Measurements from ENCODE around the gene GSE1.

GSE1 gene

DNA sequence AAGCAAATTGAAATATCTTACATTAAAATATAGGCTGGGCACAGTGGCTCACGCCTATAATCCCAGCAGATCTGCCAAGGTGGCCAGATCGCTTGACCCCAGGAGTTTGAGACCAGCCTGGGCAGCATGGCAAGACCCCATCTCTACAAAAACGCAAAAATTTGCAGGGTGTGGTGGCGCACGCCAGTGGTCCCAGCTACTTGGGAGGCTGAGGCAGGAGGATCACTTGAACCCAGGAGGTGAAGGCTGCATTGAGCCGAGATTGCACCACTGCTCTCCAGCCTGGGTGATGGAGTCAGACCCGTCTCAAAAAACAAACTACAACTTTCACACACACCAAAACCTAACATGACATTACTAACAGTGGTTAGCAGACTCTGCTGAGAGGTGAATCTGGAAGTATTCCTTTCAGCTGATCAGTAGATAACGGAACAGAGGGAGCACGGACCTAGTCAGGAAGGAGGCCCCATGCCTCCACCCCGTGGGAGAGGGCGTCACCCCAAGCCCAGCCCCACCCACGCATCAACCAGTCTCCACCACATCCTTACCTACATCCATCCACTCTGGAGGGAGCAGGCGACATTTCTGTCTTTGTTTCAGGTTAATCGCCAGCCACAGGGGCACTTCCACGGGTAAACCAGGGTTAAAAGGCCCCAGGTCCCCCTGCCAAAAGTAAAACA is 73.9 kb downstream of the GSE1 start:
- DNase-seq = no peak

GRCh38 chr16:85687651-85688471 is 74.7 kb downstream of the GSE1 start:
- no peak for DNase-seq

- DNase-seq = peak; percentile 74
These were observed 75.6 kb downstream of the GSE1 start, which contains the start of gene GINS2 for GRCh38 chr16:85688586-85689284. Gene GINS2, minus strand, starts transcription at chr16:85688954. Its CDS starts 56 bp downstream, at chr16:85688898.

GRCh38 chr16:85689285-85689949 is 76.3 kb downstream of the GSE1 start:
- peak; percentile 72 for DNase-seq

DNA sequence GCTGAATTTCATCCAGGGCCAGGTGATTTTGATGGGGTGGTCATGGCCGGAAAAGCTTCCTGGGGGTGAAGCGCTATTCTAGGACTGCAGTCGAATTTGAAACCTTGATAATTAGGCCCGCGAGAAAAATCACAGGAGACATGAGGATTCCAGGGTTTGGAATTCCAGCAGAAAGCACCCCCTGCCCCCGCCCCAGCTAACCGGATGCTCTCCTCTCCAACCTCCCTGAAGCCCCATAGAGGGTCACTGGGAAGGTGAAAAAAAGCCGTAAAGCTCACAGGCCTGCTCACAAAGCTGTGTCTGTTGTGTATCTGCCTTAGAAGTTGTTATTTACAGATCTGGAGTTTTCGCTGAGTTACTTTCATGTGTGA is 76.8 kb downstream of the GSE1 start:
- DNase-seq = no peak

- peak; percentile 72 for DNase-seq
These were observed 77.4 kb downstream of the GSE1 start for GRCh38 chr16:85690469-85691064.

DNA sequence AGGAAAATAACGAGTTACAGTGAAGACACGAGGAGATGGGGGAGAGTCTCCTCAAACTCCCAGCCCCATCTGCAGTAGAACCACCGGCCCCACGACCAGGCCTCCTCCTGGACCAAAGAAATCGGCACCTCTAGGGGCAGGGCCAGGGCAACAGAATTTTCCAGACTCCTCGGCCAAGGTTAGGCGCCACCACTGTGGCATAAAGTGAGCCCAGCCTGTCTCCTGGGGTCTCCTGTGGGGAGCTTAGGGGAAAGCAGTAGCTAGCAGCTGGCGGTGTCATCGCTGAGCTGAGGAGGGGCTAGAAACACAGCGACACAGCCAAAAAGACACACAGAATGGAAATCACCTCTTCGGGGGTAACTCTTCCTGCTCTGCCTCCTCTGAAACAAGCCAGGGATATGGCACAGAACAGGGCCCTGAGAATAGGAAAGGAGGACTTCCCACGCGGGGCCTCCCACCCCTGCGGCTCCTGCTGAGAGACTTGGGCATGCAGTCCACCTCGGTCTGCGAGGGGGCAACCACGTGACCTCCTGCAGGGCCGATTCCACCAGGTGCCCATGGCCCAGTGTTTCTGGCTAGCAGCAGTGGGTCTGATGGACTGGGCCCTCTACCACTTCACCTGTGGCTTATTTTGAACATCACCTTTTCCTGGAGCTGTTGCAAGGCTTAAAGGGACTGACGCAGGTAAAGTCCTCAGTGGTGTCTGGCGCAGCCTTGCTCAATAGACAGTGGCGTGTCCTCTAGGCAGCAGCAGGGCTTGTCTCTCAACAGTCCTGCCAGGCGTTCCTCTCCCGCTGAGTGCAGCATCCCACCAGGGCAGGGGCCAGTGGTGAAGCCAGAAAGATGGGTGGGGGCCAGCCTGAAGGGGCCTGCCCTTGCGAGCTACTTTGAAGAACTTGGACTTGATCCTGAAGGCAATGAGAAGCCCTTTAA is 82.3 kb downstream of the GSE1 start:
- no peak for DNase-seq

- no peak for DNase-seq
These were observed 83.7 kb downstream of the GSE1 start for GRCh38 chr16:85696781-85697180.

DNA sequence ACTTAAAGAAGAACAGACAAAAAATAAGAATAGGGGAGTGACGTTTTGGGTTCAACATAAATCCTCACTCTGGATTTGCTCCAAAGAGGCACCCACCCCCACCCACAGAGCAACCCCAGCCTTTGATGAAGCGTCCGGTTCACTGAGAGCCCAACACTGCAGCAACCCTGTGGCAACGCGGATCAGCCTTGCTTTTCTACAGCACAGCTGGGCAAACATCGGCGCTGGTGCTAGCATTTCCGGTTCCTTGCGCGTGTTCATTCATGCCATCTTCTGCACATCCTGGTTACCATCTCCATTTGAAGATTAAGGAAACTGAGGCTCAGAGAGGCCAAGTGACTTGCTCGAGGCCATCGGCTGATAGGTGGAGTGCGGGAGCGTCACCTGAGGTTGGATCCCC is 84.3 kb downstream of the GSE1 start:
- peak; percentile 73 for DNase-seq

DNA sequence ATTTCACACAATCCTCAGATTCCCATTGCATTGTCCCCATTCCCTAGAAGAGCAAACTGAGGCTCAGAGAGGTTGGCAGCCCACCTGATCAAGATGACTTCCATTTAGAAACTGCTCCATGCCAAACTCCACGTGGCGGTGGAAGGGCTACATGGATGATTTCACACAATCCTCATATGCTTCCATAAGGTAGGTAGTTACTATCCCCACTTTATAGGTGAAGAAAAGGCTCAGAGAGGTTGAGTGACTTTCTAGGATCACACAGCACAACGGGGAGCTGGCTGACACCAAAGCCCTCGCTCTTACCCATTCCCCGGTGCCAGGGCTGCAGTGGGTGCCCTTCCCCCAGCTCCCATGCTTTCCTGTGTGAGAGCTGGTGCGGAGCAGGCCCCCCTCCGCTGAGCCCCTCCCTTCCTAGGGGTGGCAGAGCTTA is 85.4 kb downstream of the GSE1 start:
- DNase-seq = no peak

DNA sequence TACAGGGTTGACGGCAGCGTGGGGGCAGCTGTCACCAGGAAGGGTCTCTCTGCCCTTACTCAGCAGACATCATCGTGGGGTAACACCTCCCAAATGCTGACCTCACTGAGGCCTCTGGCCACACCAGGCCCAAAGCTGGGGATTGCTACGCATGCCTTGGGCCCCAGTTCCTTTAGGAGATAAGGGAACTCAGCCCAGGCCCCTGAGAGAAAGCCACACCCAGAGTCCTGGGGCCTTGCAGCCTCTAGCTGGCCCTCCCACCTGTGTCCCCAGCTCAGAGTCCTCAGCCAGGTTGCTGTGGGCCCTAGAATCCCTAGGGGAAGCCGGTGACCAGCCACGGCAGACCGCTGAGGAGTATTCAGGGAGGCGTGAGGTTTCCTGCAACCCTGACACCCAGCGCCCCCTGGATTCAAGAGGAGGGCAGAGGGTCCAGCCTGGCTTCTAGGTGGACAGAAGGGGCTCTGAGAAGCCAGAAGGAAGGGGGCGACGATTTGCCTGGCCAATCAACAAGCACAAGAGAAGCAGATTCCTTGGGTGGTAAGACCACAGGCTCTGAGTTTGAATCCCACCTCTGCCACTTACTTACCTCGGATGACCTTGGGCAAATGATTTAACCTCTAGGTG is 85.9 kb downstream of the GSE1 start:
- DNase-seq = no peak

DNA sequence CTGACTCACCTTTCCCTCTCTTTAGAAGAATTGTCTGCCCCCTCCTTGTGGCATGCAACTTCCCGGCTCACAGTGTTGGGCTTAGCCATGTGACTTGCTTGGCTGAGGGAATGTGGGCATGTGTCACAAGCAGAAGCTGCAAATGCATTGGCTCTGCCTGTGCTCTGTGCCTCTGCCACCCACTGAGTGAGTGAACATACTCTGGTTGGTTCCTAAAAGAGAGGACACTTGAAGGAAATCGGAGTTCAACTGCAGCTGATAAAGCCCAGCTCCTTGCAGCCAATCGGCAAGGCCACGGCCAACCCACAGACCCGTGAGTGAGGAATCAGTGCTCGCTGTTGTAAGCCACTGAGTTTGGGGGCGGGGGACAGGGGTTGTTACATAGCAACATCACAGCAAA is 86.5 kb downstream of the GSE1 start:
- DNase-seq = no peak

DNA sequence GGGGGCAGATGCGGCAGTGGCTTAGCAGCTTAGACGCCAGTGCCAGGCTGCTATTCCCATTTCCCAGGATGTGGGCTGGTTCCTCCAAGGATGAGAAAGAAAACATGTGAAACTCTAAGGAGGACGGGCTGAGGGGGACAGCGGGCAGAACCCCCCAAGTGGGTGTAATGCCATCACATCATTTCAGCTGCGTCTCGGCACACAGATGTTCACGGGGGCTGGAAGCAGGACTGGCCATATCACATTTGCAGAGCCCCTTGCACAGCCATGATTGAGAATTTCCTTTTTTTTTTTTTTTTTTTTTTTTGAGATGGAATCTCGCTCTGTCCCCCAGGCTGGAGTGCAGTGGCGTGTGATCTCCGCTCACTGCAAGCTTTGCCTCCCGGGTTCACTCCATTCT is 90.9 kb downstream of the GSE1 start:
- no peak for DNase-seq

- DNase-seq = no peak
These were observed 92.1 kb downstream of the GSE1 start for GRCh38 chr16:85704900-85705846.

DNA sequence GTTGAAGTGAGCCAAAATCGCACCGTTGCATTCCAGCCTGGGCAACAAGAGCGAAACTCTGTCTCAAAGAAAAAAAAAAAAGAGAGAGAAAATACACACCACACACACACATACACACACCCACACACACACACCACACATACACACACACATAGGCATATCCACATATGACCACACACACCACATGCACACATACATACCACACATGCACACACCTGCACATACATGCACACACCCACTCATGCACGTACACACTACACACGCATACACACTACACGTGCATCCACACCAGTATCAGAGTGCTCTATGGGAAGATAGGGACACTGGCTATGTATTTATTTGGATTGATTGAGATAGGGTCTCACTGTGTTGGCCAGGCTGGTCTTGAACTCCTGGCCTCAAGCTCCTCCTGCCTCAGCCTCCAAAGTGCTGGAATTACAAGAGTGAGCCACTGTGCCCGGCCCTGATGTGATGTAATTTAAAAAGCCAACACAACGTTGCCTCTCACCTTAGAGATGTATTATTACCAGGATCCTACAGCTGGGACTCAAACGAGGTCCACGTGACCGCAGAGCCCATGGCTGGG is 93.4 kb downstream of the GSE1 start:
- no peak for DNase-seq

GRCh38 chr16:85707528-85708095 is 94.5 kb downstream of the GSE1 start:
- peak; percentile 69 for DNase-seq

DNA sequence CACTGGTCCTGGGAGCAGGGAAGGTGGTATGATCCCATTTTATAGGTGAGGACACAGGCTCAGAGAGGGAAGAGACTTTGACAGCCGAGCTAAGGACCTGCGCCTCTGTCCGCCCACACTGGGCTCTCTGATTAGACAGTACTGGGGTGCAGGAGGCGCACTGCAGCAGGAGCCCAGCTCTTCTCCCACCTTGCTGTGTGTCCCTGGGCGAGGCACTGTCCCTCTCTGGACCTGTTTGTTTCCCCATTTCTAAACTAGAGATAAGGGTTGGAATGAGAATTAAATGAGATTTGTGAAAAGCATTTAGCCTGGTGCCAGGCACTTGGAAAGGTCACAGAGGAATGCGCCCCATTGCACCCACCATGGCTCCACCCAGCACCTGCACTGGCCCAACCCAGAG is 95.2 kb downstream of the GSE1 start:
- no peak for DNase-seq

GRCh38 chr16:85709766-85710585 is 96.9 kb downstream of the GSE1 start:
- DNase-seq = no peak
